HG02938 (cell line): Measurements from ENCODE around the gene RARG.
"Not testable (repeated sequence)": the region's sequence is repeated elsewhere in the genome, so short reads cannot be mapped to it uniquely, and the experiment has no call there.

Experiments
- ATAC-seq: cut with Tn5 transposase; IDR thresholded peaks from one replicate; pipeline ENCODE4 v1.9.1; 2021; ENCODE audit warnings: mild to moderate bottlenecking, moderate library complexity; ENCODE audit not compliant: unreplicated experiment

The RARG gene

GRCh38 chr12:53174881-53175491 lies 57.0 kb downstream of the RARG start:
- ATAC-seq, result no peak

- ATAC-seq, result no peak
Observed at GRCh38 chr12:53173085-53173715, 58.8 kb downstream of the RARG start.

- no peak for ATAC-seq
Observed at GRCh38 chr12:53172352-53172751, 59.7 kb downstream of the RARG start.

GRCh38 chr12:53171725-53172329 lies 60.2 kb downstream of the RARG start:
- no peak for ATAC-seq

- ATAC-seq, result no peak
Observed at GRCh38 chr12:53170876-53171724, 60.9 kb downstream of the RARG start.

GRCh38 chr12:53170215-53170614 lies 61.8 kb downstream of the RARG start:
- ATAC-seq, result no peak

GRCh38 chr12:53169644-53170043 lies 62.4 kb downstream of the RARG start:
- ATAC-seq, result no peak

GRCh38 chr12:53166837-53167236 lies 65.2 kb downstream of the RARG start:
- no peak for ATAC-seq

GRCh38 chr12:53163008-53163407 lies 69.0 kb downstream of the RARG start:
- not testable (repeated sequence) for ATAC-seq

GRCh38 chr12:53161119-53161911 lies 70.7 kb downstream of the RARG start:
- ATAC-seq, result no peak

- no peak for ATAC-seq
Observed at GRCh38 chr12:53160673-53161072, 71.3 kb downstream of the RARG start.
